NCI-H146 (cell line): Measurements from ENCODE around the gene SOCS1.
A peak's percentile ranks its signal among the peaks of the same experiment; 100 is the strongest.
"Not testable (repeated sequence)": the region's sequence is repeated elsewhere in the genome, so short reads cannot be mapped to it uniquely, and the experiment has no call there.

Source experiments
- DNase-seq: peaks from one replicate; lab custom pipeline; 2025; lab: John Stamatoyannopoulos, UW

The SOCS1 gene

GRCh38 chr16:11255737-11256660, at the start of gene SOCS1:
TSS of gene SOCS1 (minus strand) at chr16:11256204. CDS start at chr16:11255478, 726 bp downstream.
- peak; percentile 88 for DNase-seq

GRCh38 chr16:11303405-11304138, 47.6 kb upstream of the SOCS1 start:
- DNase-seq, result no peak

- peak; percentile 69 for DNase-seq
Measured at GRCh38 chr16:11302977-11303376, 47.0 kb upstream of the SOCS1 start.

- no peak for DNase-seq
Measured at GRCh38 chr16:11301645-11302501, 45.9 kb upstream of the SOCS1 start.

GRCh38 chr16:11300560-11300892, 44.5 kb upstream of the SOCS1 start:
- no peak for DNase-seq

GRCh38 chr16:11299865-11300559, 44.0 kb upstream of the SOCS1 start:
- DNase-seq, result no peak

- not testable (repeated sequence) for DNase-seq
Measured at GRCh38 chr16:11298950-11299547, 43.0 kb upstream of the SOCS1 start.

- DNase-seq, result no peak
Measured at GRCh38 chr16:11298143-11298900, 42.3 kb upstream of the SOCS1 start.

GRCh38 chr16:11297492-11298142, 41.6 kb upstream of the SOCS1 start:
- DNase-seq, result peak; percentile 61

- no peak for DNase-seq
Measured at GRCh38 chr16:11296706-11297491, 40.9 kb upstream of the SOCS1 start.

GRCh38 chr16:11296351-11296705, 40.3 kb upstream of the SOCS1 start:
- no peak for DNase-seq

- DNase-seq, result no peak
Measured at GRCh38 chr16:11295672-11296071, 39.7 kb upstream of the SOCS1 start.

GRCh38 chr16:11292076-11292748, 36.2 kb upstream of the SOCS1 start:
- no peak for DNase-seq

- DNase-seq, result no peak
Measured at GRCh38 chr16:11291091-11291703, 35.2 kb upstream of the SOCS1 start.

- DNase-seq, result no peak
Measured at GRCh38 chr16:11290102-11290893, 34.3 kb upstream of the SOCS1 start.

- DNase-seq, result not testable (repeated sequence)
Measured at GRCh38 chr16:11289696-11290095, 33.7 kb upstream of the SOCS1 start.

GRCh38 chr16:11289202-11289601, 33.2 kb upstream of the SOCS1 start:
- DNase-seq, result no peak
